OCI-LY3 (cell line): ENCODE data around the gene TMEM125.

ENCODE experiments used
- EZH2phosphoT487 ChIP-seq: fragments of 200-600 bp; shearing (Covaris generic); IDR thresholded peaks from 2 replicates; pipeline ENCODE4 v1.6.1; 2018; ENCODE audit warnings: antibody characterized with exemption, mixed run types, low read depth
- TF ChIP-seq, protein P1 (sequence below): fragments of 200-600, 300-600 bp; sonication (generic); IDR thresholded peaks from 2 replicates; pipeline ENCODE4 v1.5.1; 2014; ENCODE audit warnings: antibody characterized with exemption, low read length, low read depth

- TF ChIP-seq, protein P1, sequence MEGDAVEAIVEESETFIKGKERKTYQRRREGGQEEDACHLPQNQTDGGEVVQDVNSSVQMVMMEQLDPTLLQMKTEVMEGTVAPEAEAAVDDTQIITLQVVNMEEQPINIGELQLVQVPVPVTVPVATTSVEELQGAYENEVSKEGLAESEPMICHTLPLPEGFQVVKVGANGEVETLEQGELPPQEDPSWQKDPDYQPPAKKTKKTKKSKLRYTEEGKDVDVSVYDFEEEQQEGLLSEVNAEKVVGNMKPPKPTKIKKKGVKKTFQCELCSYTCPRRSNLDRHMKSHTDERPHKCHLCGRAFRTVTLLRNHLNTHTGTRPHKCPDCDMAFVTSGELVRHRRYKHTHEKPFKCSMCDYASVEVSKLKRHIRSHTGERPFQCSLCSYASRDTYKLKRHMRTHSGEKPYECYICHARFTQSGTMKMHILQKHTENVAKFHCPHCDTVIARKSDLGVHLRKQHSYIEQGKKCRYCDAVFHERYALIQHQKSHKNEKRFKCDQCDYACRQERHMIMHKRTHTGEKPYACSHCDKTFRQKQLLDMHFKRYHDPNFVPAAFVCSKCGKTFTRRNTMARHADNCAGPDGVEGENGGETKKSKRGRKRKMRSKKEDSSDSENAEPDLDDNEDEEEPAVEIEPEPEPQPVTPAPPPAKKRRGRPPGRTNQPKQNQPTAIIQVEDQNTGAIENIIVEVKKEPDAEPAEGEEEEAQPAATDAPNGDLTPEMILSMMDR = no peak
- no peak for TF ChIP-seq EZH2phosphoT487
These were observed 44.5 kb downstream of the TMEM125 start for GRCh38 chr1:43314233-43314632.
